Kasumi-1 (cell line): Measurements from ENCODE around the gene TPK1.
A peak's percentile ranks its signal among the peaks of the same experiment; 100 is the strongest.
"Not testable (repeated sequence)": the region's sequence is repeated elsewhere in the genome, so short reads cannot be mapped to it uniquely, and the experiment has no call there.

ENCODE experiments used
- DNase-seq, 2 experiments: peaks; one replicate each; lab custom pipeline; 2025; lab: John Stamatoyannopoulos, UW

TPK1 gene

DNA sequence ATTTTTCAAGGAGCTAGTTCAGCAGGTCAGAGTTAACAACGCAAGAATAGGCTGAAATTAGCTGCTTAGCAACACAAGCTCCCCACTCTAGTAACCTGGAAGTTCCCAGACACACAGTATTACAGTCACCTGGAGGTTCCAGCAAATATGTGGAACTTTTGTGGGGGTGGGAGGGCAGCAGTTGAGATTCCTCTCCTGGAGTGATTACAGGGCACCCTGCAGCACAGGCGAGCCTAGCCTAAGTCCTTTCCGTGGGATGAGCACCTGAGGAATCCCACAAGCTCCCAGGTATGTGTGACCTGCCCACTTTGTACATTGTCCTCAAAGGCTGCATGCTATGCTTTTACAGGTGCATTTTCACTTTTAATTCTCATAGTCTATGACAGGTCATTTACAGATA is 13.6 kb downstream of the TPK1 start:
- DNase-seq, result no peak

DNA sequence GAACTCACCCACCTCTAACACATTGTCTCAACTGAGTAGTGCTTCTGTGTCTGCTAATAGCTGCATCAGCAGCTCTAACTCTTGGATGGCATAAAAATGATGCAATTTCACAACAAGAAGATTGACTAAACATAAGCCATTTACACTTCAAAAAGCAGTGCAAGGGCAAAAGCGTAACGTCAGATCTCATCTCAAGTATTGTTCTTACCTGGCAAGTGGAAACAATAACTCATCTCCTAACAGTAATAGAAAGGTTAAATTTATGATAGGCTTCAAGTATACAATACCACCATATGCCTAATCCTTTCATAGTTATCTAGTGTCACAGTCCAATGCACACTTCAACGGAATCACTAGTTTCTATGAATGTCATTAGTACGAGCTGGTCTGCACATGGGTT is 14.8 kb downstream of the TPK1 start:
- DNase-seq, result no peak

DNA sequence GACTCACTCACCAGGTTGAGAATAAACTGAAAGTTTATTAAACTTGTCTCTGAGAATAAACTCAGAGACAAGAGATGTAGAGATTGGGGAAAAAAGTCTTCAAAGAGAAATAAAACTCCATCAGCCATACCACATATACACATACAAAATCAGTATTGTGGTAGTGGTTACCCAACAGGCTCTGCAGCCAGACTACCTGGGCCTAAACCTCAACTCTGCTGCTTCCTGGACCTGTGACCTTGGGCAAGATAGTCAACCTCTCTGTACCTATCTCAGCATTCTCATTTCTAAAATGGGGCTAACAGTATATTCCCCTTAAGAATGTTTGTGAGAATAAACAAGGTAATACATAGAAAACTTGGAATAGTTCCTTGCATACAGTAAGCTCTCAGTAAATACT is 15.3 kb downstream of the TPK1 start:
- no peak for DNase-seq

DNA sequence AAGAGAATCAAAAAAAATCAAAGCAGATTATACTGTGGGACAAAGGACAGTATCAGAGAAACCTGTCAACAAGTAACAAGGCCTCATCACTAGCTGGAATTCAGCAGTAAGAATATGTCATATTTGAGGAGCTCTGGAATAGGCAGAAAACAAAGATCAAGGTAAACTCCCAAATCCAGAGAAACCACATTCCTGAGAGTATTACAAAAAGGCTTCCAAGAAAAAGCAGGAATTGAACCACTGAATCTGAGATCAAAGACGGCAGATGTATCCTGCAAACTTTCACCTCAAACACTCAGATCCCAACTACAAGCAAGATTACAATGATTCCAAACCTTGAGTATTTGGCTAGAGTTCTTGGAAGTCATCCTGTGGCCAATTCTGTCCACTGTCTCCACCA is 16.3 kb downstream of the TPK1 start:
- no peak for DNase-seq

DNA sequence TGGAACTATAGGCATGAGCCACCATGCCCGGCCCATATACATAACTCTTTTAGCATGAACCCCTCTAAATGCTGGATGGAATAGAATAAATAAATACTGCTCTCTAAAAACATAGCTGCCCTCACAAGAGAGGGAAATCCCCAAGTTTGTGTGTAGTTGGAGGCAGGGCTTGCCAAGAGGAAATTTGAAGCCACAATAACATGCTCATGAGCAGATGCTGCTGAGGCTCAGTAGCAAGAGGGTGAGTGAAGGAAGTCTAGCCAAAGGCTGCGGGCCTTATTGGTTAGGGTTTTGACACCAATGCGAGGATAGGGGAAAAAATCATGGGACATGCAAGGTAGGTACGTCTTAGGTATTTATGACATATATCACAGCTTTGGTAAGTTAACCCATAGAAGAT is 17.3 kb downstream of the TPK1 start:
- DNase-seq, result peak; percentile 61 to 71

DNA sequence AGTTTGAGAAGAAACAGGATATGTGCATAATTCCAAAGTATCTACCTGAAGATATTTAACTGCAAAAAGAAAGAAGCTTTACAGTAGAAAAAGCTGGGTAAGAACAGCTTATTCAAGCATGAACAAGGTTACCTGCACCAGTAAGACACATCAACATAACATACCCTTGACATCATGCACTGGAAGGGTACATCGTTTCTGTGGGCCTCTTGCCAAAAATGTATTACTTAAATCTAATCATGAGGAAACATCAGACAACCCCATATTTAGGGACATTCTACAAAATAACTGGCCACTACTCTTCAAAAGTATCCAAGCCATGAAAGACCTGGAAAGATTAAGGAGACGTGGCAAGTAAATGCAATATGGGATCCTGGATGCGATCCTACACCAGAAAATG is 18.9 kb downstream of the TPK1 start:
- DNase-seq, result no peak

DNA sequence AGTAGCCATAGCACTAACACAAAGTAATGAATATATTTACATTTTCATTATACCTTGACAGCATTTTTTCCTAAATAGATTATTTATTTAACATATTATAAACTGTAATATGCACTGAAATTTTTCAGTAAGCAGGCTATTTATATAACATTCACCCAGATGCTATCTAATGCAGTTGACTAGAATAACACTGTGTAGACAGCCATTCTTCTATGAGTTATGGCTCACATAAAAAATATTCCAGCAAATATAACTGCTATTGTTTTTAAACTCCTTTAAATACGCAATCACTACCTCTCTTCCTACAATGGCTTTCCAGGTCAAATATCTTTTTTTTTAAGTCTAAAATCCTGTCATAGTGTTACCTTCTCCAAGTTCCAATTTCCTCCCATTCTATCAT is 21.6 kb downstream of the TPK1 start:
- DNase-seq, result no peak

DNA sequence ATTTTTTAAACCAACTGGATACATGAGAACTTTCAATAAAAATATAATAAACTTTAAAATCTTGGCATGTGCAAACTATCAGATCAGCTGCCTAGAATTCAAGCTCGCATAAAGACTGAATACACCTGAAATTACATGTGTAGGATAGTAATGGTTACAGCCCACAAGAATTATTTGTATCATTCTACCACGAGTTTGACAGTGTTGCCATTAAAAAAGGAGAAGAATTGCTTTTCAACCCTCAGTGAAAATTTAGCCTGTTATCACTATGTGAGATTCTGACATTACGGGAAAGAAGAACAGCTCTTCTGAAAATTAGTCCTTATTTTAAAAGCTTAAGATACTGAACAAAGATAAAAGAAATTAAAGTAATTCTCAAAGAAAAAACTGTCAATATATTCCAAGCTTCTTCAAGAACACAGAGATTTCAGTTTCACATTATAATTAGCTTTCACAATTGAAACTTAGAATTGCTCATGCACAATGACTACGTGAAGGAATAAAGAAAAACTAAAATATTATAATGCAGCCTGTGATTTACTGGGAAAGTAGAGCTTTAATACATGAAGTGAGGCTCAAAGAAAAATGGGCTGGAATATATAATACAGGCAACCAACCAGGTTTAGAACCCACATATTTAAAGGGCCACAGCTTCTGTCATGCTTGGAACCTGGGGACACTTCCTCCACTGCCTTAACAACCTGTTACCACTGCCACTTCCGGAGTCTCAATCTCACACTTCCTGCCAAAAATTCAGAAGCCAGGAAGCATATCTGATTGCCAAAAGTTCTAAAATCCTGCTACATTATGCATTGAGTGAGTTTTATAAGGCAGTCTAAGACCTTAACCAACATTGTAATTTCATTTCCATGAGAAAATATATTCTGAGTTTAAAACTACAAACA is 23.2 kb downstream of the TPK1 start:
- peak; percentile 51 to 58 for DNase-seq

DNA sequence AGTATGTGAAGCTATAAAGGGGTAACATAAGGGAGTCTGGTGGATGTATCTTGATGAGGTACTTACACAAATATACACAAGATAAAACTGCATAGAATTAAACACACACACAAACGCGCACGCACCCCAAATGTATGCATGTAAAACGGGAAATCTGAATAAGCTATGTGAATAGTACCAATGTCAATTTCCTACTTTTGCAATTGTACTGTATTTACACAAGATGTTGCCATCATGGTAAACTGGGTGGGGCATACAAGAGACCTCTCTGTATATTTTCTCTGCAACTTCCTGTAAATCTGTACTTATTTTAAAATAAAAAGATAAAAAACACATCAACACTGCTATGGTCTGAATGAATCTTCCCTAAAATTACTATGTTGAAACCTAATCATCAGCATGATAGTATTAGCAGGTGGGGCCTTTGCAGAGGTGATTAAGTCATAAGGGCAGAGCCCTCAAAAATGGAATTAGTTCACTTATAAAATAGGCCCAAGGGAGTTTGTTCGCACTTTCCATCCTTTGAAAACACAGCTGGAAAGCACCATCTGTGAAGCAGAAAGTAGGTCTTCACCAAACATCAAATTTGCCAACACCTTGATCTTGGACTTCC is 30.1 kb downstream of the TPK1 start:
- DNase-seq, result no peak

DNA sequence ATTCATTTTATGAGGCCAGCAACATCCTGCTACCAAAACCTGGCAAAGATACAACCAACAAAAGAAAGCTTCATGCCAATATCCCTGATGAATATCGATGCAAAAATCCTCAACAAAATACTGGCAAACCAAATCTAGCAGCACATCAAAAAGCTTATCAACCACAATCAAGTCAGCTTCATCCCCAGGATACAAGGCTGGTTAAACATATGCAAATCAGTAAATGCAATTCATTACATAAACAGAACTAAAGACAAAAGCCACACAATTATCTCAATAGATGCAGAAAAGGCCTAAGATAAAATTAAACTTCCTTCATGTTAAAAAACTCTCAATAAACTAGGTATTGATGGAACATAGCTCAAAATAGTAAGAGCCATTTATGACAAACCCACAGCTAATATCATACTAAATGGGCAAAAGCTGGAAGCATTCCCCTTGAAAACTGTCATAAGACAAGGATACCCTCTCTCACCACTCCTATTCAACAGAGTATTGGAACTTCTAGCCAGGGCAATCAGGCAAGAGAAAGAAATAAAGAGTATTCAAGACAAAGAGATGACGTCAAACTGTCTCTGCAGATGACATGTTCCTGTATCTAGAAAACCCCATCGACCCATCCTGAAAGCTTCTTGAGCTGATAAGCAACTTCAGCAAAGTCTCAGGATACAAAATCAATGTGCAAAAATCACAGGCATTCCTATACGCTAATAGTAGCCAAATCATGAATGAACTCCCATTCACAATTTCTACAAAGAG is 35.0 kb downstream of the TPK1 start:
- not testable (repeated sequence) for DNase-seq

DNA sequence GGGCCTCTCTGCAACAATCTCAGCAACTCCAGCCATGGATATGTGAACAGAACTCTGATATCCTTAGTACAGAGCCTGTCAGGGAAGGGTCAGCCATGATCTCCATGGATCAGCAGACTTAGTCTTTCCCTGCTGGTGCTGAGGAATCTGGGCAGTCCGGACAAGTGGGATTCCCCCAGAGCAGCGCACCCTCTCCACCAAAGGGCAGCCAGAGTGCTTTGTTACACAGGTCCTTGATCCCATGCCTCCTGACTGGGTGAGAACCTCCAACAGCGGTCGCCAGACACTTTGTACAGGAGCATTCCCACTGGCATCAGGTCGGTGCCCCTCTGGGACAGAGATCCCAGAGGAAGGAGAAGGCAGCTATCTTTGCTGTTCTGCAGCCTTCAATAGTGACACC is 38.9 kb downstream of the TPK1 start:
- DNase-seq, result no peak

DNA sequence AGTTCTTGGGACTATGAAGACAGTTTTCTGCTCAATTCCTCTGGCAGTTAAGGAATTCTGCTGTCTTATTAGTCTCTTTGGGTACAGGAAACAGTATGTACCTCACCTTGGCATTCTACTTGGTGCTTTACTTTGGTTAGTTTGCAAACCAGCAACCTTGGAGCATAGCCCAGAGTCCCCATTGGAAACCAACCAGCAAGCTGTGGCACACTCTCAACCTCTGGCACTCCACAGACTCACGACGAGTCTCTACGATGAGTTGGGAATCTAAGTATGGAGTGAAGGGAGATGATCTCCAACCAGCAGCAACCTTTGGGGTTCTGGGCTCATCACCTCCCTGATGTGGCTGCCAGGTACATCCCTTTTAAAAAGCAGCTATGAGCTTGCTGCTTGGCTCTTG is 43.8 kb downstream of the TPK1 start:
- no peak for DNase-seq

DNA sequence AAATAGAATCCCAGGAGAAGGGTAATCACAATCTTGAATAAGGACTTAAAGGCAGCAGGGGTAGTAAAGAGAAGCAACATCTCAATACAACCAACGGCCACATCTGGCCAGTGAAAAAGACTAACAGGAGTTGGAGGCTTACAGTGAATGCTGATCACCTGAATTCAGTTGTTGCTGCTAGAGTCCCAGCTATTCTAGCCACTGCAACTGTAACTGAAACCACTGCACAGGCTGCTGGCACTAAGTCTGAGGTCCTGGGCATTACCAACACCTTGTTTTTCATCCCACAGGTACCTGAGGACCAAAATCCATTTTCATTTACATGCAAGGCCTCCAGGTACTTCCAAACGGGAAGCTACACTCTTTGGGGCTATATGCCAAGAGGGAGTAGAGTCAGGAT is 44.4 kb downstream of the TPK1 start:
- no peak for DNase-seq

DNA sequence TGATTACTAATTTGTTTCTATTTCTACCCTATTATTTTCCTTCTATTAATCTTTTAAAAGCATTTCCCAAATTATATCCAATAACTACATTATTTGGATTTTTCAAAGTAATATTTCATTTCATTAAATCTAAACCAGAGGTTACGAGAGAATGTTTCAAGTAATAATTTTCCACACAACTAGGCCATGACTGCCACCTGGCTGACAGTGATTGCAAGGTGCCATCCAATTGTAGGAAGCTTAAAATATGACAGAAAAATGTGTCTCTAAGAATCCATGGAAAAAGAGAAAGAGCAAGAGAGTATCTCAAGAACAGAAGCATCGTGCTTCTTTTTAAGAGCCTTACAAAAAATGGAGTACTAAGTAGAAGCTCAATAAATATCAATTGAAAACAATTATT is 48.7 kb downstream of the TPK1 start:
- no peak for DNase-seq

DNA sequence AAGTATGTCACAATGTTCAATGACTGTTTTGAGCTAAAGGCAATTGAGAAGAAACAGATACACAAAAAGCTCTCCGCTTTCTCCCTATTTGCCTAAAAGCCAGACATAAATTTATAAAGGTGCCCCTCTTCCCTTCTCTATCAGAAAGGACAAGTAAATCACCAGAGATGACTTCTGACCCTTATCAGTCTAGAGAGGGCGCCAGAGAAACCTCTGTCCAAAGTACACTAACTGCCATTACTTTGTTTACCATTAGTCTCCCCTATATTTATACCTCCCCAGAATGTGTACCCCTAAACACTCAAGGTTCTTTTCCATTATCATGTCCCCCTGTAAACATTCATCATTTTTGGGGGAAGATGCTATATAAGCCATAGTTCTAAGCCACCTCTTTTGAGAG is 49.3 kb downstream of the TPK1 start:
- DNase-seq, result peak in 1 of 2 experiments; percentile 13

DNA sequence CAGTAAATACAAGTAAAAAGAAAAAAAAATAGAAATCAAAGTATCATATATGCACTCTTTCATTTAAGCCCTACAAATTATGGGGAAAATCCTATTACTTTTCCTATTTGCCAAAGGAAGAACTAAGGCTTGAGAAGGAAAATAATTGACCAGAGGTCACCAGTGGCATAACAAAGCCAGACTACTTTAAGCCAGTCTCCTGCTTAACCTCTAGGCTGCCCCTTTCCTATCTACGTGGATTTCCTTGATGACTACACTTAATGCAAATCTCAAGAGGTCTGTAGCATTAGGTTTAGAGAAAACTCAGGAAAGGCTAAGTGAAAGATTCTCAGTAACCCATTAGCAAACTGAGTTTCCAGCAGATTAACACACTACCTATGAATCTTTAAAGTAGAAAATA is 49.8 kb downstream of the TPK1 start:
- no peak for DNase-seq

DNA sequence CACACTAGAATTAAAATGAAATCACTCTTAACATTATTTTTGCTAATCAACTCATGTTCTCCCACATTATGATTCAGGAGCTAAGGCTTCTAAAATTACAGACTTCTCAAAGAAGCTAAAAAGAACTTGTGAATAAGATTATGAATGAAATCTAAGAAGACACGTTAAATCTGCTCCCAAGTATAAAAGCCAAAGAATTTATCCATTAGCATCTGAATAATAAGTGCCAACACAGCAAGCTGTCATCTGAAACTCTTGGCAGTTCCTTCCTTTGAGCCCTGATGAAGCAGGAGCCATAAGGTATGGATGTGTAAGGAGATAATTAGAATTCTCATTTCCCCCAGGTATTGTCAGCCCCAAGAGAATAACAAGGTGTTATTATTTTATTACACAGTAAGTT is 50.3 kb downstream of the TPK1 start:
- DNase-seq, result no peak

DNA sequence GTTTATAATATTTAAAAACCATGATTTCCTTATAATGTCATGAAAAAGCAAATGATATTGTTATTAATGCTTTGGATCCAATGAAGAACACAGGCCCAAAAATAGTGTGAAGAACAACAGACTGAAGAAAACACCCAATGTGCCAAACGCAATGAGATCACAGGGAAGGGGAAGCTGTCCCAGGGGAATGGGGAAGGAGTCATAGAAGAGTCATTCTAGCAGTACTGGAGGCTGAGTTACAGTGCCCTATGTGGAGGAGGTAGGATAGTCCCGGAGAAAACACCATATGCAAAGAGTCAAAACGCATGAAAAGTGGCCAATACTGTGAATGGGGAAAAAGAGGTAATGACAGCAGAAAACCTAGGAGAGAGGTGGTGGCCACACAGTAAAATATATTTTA is 50.9 kb downstream of the TPK1 start:
- no peak for DNase-seq

DNA sequence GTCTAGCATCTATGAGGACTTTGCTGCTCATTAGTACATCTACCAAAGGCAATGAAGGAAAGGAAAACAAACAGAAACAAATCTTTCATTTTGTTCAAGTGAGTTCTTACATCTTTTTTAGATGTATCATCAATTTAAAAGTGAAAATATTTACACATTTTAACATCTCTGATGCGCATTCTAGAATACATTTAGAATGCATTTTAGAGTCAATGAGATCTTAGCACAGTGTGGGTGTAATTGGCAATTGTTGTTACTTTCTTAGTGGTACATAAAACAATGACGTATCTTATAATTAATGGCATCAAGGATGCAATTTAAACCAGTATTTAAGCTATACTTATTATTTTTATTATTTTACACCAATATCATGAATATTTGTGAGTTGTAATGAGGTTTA is 51.4 kb downstream of the TPK1 start:
- no peak for DNase-seq

DNA sequence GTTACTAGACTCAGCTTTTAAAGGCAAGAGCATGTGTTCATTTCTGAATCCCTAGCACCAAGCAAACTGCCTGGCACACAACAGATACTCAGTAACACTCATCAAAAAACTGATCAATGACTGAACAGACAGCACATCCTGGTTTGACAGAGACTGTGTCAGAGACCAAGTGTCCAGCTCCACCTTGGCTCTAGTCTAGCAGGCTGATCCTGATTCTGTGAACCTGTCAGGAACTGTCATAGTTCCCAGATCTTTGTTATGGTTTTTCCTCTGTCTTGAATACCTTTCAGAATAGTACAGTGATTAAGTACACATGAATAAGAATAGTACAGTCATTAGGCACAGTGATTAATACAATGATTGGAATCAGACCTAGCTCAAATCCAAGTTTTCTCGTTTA is 53.0 kb downstream of the TPK1 start:
- DNase-seq, result no peak

DNA sequence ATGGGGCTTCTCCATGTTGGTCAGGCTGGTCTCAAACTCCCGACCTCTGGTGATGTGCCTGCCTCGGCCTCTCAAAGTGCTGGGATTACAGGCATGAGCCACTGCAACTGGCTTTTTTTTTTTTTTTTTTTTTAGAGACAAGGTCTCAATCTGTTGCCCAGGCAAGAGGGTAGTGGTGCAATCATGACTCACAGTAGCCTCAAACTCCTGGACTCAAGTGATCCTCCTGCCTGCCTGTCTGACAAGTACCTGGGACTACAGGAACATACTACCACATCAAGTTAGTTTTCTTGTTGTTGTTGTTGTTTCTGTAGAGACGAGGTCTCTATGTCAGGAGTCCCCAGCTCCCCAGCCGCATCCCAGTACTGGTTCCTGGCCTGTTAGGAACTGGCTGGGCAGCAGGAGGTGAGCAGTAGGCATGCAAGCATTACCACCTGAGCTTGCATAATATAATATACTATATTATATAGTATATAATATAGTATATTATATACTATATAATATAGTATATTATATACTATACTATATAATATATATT is 55.7 kb downstream of the TPK1 start:
- no peak for DNase-seq

DNA sequence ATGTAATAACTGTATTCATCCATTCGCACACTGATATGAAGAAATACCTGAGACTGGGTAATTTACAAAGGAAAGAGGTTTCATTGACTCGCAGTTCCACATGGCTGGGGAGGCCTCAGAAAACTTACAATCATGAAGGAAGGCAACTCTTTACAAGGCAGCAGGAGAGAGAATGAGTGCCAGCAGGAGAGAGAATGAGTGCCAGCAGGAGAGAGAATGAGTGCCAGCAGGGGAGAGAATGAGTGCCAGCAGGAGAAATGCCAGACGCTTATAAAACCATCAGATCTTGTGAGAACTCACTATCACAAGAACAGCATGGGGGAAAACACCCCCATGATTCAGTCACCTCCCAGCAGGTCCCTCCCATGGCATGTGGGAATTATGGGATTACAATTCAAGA is 58.0 kb downstream of the TPK1 start:
- not testable (repeated sequence) for DNase-seq
